NOMO-1 treated with dmso at 0.1 percent for 144 hours (cell line): ENCODE measurements around the gene SRSF1.
A peak's percentile ranks its signal among the peaks of the same experiment; 100 is the strongest.
"Not testable (repeated sequence)": the region's sequence is repeated elsewhere in the genome, so short reads cannot be mapped to it uniquely, and the experiment has no call there.

Source experiments
- DNase-seq: peaks from one replicate; lab custom pipeline; 2025; ENCODE audit not compliant: unreplicated experiment; lab: John Stamatoyannopoulos, UW

Gene SRSF1

GRCh38 chr17:57993471-57994365 is 13.3 kb downstream of the SRSF1 start:
- DNase-seq, result peak; percentile 64

GRCh38 chr17:57991537-57991936 is 15.5 kb downstream of the SRSF1 start:
- no peak for DNase-seq

DNA sequence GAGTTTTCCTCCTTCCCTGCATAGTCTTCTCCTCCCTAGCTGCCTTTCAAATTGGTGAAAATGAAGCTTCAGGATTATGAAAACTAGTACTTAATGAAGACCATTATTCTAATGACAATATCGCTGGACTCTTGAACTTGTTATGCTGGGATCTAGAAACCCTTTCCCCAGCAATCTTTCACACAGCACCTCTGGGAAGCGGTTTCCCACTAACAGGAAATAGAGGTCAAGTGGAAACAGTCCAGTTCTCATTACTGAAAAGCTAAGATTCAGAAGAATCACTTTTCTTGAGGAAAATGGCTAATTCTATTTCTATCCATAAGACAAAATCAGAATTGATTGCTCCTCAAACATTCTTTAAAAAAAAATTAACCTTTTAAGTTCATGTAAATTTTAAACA is 17.0 kb downstream of the SRSF1 start:
- no peak for DNase-seq

DNA sequence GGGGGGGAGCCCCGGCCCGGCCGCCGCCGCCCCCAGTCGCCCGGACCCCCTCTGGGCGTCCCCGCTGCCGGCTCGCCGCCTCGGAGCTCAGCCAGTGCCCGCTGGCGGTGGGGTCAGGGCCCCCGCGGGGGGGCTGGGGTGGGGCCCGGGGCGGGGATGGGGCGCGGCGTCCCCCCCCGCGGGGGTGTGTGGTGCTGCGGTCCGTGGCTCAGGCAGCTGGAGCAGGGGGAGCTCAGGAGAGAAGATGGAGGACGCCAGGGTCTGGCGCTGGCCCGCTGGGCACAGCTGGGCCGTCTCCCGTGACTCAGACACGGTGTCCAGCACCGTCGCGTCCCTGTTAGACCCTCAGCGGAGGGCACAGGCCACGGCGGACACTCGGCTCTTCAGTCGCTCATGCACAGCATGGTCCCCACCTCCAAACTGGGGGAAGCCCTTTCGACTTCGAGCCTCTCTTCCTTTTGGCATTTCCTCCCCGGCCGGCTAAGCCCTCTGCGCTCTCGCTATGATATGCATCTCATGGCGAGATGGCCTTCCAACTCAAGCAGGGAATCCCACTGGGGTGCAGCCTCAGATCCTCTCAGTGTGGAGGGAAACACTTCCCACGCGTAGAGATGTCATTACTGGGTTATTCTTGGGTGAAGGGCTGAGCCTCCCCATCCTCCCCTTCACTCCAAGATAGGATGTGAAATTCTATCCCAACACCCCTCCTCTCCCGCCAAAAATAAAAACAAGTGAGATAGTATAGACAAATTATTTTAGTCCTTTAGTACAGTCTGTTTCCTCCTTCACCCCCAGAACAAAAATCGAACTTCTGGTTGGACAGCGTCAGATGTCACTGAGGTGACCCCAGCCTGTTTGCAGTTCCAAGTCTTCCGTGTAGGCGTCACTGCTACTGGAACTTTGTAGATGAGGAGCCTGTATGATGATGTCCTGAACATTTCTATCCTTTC is 18.5 kb downstream of the SRSF1 start:
- DNase-seq, result peak; percentile 56

DNA sequence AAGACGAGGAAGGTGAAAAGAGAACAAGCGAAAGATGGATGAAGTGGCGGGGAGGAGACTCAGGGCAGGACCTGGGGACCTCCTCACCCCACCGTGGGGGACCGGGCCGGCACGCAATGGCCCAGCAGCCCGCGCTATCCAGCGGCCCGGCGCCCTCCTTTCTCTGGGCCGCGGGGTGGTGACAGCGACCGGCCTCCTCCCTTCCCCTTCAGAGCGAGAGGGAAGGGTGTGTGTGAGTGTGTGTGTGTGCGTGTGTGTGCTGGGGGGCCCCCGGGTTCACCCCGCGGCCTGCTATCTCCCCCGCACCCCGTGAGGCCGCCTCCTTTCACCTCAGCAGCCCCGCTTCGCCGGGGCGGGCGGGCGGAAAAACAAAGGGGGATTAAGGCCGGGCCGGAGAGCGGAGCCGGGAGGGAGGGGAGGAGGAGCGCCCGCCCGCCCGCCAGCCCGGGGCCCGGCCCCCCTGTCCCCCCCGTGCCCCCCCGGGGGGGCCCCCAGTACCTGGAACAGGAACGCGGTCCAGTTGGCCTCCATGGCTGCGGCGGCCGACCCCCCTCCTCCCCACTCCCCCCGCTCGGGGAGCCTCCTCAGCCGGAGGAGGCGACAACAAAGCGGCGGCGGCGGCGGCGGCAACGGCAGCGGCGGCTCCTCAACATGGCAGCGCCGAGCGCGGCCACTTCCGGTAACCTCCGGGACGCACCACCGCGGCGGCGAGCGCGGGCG is 19.3 kb downstream of the SRSF1 start, which contains the start of gene VEZF1:
VEZF1 (minus strand) TSS at position 674 of the 720 bp plus-strand sequence; CDS start at position 531, 143 bp downstream.
- peak; percentile 58 for DNase-seq

GRCh38 chr17:57986841-57987580 is 20.0 kb downstream of the SRSF1 start:
- no peak for DNase-seq

GRCh38 chr17:57985675-57985974 is 21.4 kb downstream of the SRSF1 start:
- no peak for DNase-seq

DNA sequence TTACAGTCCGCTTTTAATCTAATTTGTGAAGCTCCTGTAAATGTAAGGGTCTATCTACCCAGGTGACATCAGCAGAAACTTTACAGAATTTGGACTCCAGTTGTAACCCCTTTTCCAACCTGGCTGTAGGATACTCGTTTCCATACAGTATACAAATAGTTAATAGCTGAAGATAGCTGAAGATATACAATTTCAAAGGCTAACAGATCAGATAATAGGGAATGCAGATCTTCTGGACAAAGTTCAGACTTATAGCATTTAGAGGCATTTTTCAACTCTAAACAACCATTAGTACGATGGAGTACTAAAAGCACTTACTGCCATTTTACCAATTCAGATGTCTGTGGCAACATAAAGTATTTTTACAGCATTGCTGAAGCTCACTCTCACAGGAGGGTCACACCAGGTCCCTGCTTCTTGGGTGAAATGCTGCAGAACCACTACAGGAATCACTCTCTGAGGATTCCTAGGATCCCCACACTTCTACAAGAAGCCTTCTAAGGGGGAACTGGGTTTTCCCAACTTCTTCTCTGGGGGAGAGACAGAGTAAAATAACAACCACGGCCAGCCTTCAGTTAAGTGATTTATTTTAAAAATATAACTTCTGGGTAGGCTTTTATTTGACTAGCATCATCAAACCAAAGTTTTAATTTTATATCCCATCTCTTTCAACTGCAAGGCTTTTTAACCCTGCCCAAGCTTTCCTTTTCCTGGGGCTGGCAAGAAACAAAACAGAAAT is 21.9 kb downstream of the SRSF1 start:
- no peak for DNase-seq

DNA sequence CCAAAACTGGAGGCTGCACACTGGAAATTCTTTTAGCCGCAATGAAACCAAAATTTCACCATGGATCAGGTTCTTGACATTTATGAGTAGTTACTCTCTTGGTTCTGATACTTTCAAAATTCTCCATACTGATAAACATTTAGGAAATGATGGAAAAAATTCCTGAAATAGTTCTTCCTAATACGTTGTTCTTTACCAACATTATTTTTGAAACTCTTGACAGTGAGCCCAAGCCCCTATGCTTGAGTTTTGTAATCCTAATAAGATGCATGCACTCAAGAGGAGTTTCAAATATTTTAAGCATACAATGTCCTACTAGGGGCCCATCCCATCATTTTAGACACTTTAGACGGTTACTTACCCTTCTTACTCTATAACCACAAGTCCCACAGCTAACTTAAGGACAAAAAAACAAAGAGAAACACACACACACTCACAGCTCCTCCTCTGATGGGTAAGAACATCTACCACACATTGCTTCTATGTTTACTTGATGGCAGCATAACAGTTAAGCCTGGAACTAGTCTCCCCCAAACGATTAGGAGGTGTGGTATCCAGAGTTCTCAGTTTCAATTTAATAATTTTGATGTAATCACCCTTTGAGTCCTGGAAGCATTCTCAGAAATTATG is 22.7 kb downstream of the SRSF1 start:
- DNase-seq, result no peak

DNA sequence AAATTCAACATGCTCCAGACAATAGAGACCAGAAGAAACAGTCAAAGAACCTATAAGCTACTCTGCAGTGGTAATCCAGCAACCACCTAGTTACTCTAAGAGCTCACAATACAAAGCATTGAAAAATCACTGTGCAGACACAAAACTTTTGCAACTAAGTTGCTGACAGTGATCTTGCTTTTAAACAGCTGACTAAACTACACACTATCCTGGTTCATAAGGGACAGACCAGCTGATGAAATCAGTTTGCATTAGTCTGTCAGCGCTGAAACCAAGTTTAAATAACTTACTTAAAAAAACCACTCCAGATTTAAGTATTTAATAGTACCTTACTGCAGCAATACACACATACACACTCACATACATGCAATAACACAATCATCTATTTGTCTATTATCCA is 23.6 kb downstream of the SRSF1 start:
- DNase-seq, result no peak

- DNase-seq, result no peak
These were observed 24.4 kb downstream of the SRSF1 start for GRCh38 chr17:57982452-57983170.

DNA sequence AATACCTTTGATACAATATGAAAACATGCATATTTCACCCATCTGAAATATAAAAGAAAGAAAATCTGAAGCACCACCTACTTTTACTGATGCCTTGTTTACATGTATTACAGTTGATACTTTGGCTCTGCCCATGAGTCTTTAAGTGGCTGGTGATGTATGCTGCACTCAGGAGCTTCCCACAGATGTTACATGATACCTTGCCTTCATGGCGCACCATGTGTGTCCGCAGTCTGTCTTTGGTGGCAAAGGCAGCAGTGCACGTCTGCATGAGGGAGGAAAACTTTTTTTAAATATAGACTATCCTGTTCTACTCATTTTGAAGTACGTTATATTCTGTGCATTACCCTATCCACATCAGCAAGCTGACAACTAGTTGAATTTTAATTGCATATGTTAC is 26.5 kb downstream of the SRSF1 start:
- no peak for DNase-seq

GRCh38 chr17:57979076-57979475 is 28.0 kb downstream of the SRSF1 start:
- no peak for DNase-seq

- DNase-seq, result no peak
These were observed 30.5 kb downstream of the SRSF1 start for GRCh38 chr17:57976594-57976993.

GRCh38 chr17:57975044-57975443 is 32.0 kb downstream of the SRSF1 start:
- DNase-seq, result no peak

DNA sequence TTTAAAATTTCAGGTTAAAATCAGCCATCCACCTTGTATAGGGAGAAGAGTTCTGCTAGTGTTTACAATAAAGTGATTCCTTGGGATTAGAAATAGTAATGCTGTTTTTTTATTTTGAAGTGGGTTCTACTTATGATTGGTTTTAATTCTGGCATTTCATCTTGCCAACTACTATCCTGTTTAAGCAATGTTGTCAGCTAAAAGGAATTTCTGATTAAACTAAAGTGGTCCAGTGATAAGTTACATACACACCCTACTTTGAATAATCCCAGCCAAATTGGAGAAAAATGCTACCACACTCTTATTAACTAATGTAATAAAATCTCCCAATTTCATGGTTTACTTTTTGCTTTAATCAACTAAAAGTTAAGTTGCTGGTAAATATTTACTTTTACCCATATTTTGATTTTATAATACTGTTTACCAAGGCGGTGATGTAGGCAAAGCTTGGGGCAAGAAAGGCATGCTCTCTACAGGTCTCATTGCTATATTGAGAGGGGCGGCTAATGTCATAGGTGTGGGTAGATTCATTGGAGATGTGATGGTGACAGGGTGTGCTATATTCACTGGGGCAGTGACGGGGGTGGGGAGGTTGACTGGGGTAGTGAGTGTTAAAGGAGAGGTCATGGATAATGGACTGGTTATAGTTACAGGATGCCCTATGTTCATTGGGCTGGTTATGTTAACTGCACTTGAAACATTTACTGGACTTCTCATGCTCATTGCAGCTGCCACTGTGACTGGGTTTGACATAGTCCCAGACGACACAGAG is 32.8 kb downstream of the SRSF1 start:
- not testable (repeated sequence) for DNase-seq

DNA sequence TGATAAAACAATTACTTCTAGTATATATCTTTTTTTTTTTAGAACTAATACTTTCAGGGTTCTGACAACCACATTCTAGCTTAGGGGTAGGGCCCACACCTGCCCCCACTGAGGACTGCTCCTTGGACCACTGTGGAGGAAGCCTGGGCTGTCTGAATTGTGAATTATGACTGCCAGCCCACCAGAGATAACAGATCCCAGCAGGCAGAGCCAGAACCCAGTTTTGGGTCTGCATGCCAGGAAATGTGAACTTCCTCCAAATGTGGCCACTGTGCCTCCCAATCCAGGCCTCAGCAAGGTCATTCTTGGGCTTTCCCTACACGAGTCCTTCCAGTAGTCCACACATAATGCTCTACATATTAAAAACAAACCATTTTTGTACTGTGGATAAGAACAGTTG is 34.9 kb downstream of the SRSF1 start:
- DNase-seq, result no peak

DNA sequence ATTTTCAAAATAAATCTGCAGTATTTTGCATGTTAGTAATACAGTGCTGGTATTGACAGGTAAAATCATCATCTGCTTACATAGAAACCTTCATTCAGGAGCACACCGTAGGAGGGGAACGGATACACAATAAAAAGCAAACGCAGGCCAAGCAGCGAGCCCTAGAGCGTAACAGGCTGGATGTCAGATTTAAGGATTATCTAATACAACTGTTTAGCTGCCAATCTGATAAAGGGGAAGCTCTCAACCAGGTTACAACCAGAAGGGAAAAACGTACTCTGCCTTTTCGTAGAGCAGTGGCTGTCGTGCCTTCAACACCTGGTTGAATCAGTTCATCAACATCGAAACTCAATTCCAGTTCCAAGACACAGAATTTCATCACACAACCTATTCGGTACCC is 35.5 kb downstream of the SRSF1 start:
- DNase-seq, result no peak
